Thymus (tissue), 11 donors: ENCODE measurements around the gene ISOC2. TPM values are rescaled to one million over a fixed set of nuclear protein-coding genes. Genes with fewer than 3 reads are reported as not detected.

Experiments
- DNase-seq, 9 donors: peaks; one replicate each; pipeline ENCODE4 v3.0.0-alpha.2; 2013; ENCODE audit warnings: low spot score in 9 of 9, low read depth in 6 of 9, missing footprints in 1 of 9
- H3K27ac ChIP-seq, 2 donors: one replicate each; pipeline ENCODE4 v1.5.1; 2013; ENCODE audit warnings: control low read depth in 1 of 2, low read depth in 1 of 2, low read length in 1 of 2, mild to moderate bottlenecking in 1 of 2, moderate library complexity in 1 of 2
- H3K27me3 ChIP-seq, 2 donors: one replicate each; pipeline ENCODE4 v1.5.1; 2013; ENCODE audit warnings: low read length in 1 of 2; ENCODE audit not compliant: control insufficient read depth in 2 of 2, insufficient read depth in 1 of 2
- H3K36me3 ChIP-seq, 2 donors: one replicate each; pipeline ENCODE4 v1.5.1; 2013; ENCODE audit warnings: low read length in 1 of 2, mild to moderate bottlenecking in 1 of 2, moderate library complexity in 1 of 2; ENCODE audit not compliant: control insufficient read depth in 2 of 2, insufficient read depth in 2 of 2
- H3K4me1 ChIP-seq, 2 donors: one replicate each; pipeline ENCODE4 v1.5.1; 2013; ENCODE audit warnings: low read length in 2 of 2; ENCODE audit not compliant: control insufficient read depth in 2 of 2, insufficient read depth in 2 of 2
- H3K4me3 ChIP-seq, 2 donors: one replicate each; pipeline ENCODE4 v1.5.1; 2013; ENCODE audit warnings: low read length in 2 of 2, control low read depth in 1 of 2, mild to moderate bottlenecking in 1 of 2
- H3K9me3 ChIP-seq, 2 donors: one replicate each; pipeline ENCODE4 v1.5.1; 2013; ENCODE audit warnings: low read length in 1 of 2, mild to moderate bottlenecking in 1 of 2; ENCODE audit not compliant: control insufficient read depth in 2 of 2, insufficient read depth in 1 of 2
- WGBS: extraction: QIAGEN DNeasy Blood & Tissue Kit; methylation state at CpG from one replicate; pipeline ENCODE4 v1.1.7; 2013; 5-methylcytosine and 5-hydroxymethylcytosine counted together
- polyA plus RNA-seq: library from polyadenylated mRNA; stranded (reverse); fragments of 200-250 nt; gene quantifications from one replicate; pipeline ENCODE4 v1.2.3, GENCODE V29; 2013
- total RNA-seq: library from RNA; stranded (reverse); fragments of 120-200 nt; gene quantifications from one replicate; pipeline ENCODE4 v1.2.4, GENCODE V29; 2013
- donor health status: healthy.

The ISOC2 gene
- total and polyA plus RNA-seq, 2 donors: 24.8 to 26.4 TPM

- H3K36me3 ChIP-seq: peaks cover 14 to 23% of the 10 kb centered on the region in 2 donors
These were observed 25.8 kb upstream of the ISOC2 start for GRCh38 chr19:55486971-55487923.

GRCh38 chr19:55486043-55486970 is 24.9 kb upstream of the ISOC2 start:
- peak overlapping the region; percentile 93 to 100 for H3K27ac ChIP-seq
- peaks cover 45 to 58% of the 10 kb centered on the region in 2 donors for H3K4me1 ChIP-seq
- peaks cover 16 to 32% of the 10 kb centered on the region in 2 donors for H3K36me3 ChIP-seq
- peaks cover 0 to 9% of the 10 kb centered on the region in 2 donors for H3K27me3 ChIP-seq
- DNase-seq: no peak
- peak overlapping the region; percentile 73 to 85 for H3K4me3 ChIP-seq
- peaks cover 0 to 8% of the 10 kb centered on the region in 2 donors for H3K9me3 ChIP-seq
- WGBS: 90% methylated on average over 53 of the region's 53 CpGs

More at GRCh38 chr19:55486971-55487923, 25.8 kb upstream of the ISOC2 start:
- H3K9me3 ChIP-seq: peaks cover 0 to 8% of the 10 kb centered on the region in 2 donors
- peak overlapping the region; percentile 48 to 73 for H3K4me3 ChIP-seq
- peaks cover 0 to 16% of the 10 kb centered on the region in 2 donors for H3K27me3 ChIP-seq
- H3K4me1 ChIP-seq: peaks cover 52 to 67% of the 10 kb centered on the region in 2 donors
- WGBS: 82% methylated on average over 27 of the region's 27 CpGs
- peak overlapping the region; percentile 64 to 100 for H3K27ac ChIP-seq
- peak in 1 of 9 donors; percentile 52 for DNase-seq

GRCh38 chr19:55485439-55486011 is 24.1 kb upstream of the ISOC2 start:
- H3K4me1 ChIP-seq: peaks cover 52 to 61% of the 10 kb centered on the region in 2 donors
- H3K4me3 ChIP-seq: peak overlapping the region; percentile 73 to 85
- H3K9me3 ChIP-seq: peaks cover 0 to 8% of the 10 kb centered on the region in 2 donors
- peaks cover 0 to 5% of the 10 kb centered on the region in 2 donors for H3K27me3 ChIP-seq
- peak overlapping the region; percentile 93 to 100 for H3K27ac ChIP-seq
- H3K36me3 ChIP-seq: peaks cover 21 to 36% of the 10 kb centered on the region in 2 donors
- DNase-seq: peak in 7 of 9 donors; percentile 57 to 95 (median 86)
- WGBS: 3% methylated on average over 18 of the region's 18 CpGs

- WGBS: 2% methylated on average over 78 of the region's 78 CpGs
- peaks cover 21 to 36% of the 10 kb centered on the region in 2 donors for H3K36me3 ChIP-seq
- H3K9me3 ChIP-seq: peaks cover 0 to 8% of the 10 kb centered on the region in 2 donors
- peak in 8 of 9 donors; percentile 56 to 92 (median 82) for DNase-seq
- H3K4me1 ChIP-seq: peaks cover 54 to 68% of the 10 kb centered on the region in 2 donors
- peak within 1 kb of the TSS; percentile 93 to 100 for H3K27ac ChIP-seq
- H3K27me3 ChIP-seq: no peaks in the 10 kb centered on the region
- H3K4me3 ChIP-seq: peak within 1 kb of the TSS; percentile 73 to 85
These were observed 23.4 kb upstream of the ISOC2 start, which contains the start of gene NAT14 for GRCh38 chr19:55484593-55485438. Gene NAT14 (plus strand): TSS chr19:55485188. CDS start chr19:55485709, 521 bp downstream.

GRCh38 chr19:55483706-55484592 is 22.5 kb upstream of the ISOC2 start:
- Histone ChIP-seq H3K36me3 (peaks cover 21 to 36% of the 10 kb centered on the region in 2 donors), H3K4me1 (peaks cover 54 to 71% of the 10 kb centered on the region in 2 donors), H3K27ac (peak overlapping the region; percentile 26 to 100), H3K27me3 (no peaks in the 10 kb centered on the region), H3K4me3 (peak overlapping the region; percentile 73 to 85), H3K9me3 (peaks cover 0 to 8% of the 10 kb centered on the region in 2 donors)
- no peak for DNase-seq
- WGBS: 91% methylated on average over 46 of the region's 46 CpGs

- no peak for DNase-seq
- WGBS: 98% methylated on average over 47 of the region's 47 CpGs
These were observed 21.7 kb upstream of the ISOC2 start for GRCh38 chr19:55482967-55483705.

More at GRCh38 chr19:55482967-55483705, 21.7 kb upstream of the ISOC2 start:
- H3K27me3 ChIP-seq: no peaks in the 10 kb centered on the region
- peaks cover 0 to 8% of the 10 kb centered on the region in 2 donors for H3K9me3 ChIP-seq
- no peak overlapping the region for H3K27ac ChIP-seq
- H3K36me3 ChIP-seq: peaks cover 21 to 36% of the 10 kb centered on the region in 2 donors
- no peak overlapping the region for H3K4me3 ChIP-seq
- H3K4me1 ChIP-seq: peaks cover 54 to 72% of the 10 kb centered on the region in 2 donors
